ENCODE results near the gene MARCO.

MARCO gene

DNA sequence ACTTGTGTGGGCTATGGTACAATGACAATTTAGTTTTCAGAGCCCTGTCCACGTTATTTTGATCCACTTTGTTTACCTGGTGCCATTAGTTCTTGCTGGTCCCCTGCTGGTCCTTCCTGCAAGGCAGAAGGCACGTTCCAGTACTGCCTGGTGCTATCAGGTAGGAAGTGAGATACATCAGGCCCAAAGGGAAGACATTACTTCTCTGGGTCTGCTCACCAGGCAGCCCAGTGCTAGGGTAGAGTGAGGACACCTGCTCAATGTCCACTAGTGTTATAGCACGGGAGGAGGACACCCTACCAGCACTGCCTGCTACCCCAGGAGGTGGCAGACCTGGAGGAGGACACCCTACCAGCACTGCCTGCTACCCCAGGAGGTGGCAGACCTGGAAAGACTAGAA, 23.7 kb downstream of the MARCO start:
- H3K36me3 ChIP-seq (ENCODE audit: control insufficient read depth in 2 of 2, insufficient read depth in 2 of 2, low read length in 2 of 2): no peaks in the 10 kb centered on the region
- H3K4me1 ChIP-seq (ENCODE audit: control insufficient read depth, insufficient read depth, low read length): no peaks in the 10 kb centered on the region
- H3K4me3 ChIP-seq (ENCODE audit: low read length in 2 of 2): no peak overlapping the region
- H3K27me3 ChIP-seq (ENCODE audit: control insufficient read depth in 1 of 2, insufficient read depth in 2 of 2, low read length in 2 of 2): peaks cover 0 to 7% of the 10 kb centered on the region in 2 donors
- no peak overlapping the region for H3K9ac ChIP-seq (ENCODE audit: low read length in 2 of 2)
- peaks cover 0 to 5% of the 10 kb centered on the region in 2 donors for H3K9me3 ChIP-seq (ENCODE audit: control insufficient read depth in 2 of 2, low read length in 2 of 2)
- no peak overlapping the region for H3K27ac ChIP-seq (ENCODE audit: low read length)

DNA sequence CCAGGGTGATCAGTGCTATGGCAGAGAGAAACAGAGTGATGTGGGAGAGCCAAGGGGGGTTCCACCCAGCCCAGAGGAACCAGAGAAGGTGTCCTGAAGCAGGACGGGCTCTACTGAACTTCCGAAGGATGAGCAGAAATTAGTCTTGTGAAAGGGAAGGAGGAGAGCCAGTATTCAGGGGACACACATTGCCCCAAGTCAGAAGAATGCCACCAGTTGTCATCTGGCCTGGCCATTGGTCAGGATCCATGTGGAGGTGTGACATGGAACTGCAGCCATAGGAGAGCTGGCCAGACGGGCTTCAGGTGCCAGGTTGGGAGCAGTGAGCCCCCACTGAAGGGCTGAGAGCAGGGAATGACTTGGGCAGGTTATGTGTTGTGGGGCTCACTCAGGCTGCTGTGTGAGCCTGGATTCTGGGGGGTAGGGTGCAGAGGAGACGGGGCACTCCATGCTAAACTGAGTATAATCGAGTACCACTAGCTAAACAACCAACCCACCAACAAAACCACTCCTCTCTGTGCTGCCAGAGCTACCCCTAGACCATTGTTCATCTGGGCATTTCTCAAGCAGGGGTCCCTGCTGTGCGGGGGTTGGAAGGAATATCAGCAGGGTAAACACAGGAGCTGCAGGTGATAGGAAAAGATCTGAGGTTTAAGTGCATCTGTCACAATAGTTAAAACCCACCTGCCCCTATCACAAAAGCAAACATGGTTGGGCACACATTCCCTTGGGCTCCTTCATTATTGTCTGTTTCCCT, 25.3 kb downstream of the MARCO start:
- H3K27ac ChIP-seq (ENCODE audit: low read length): no peak overlapping the region
- no peaks in the 10 kb centered on the region for H3K4me1 ChIP-seq (ENCODE audit: control insufficient read depth, insufficient read depth, low read length)

DNA sequence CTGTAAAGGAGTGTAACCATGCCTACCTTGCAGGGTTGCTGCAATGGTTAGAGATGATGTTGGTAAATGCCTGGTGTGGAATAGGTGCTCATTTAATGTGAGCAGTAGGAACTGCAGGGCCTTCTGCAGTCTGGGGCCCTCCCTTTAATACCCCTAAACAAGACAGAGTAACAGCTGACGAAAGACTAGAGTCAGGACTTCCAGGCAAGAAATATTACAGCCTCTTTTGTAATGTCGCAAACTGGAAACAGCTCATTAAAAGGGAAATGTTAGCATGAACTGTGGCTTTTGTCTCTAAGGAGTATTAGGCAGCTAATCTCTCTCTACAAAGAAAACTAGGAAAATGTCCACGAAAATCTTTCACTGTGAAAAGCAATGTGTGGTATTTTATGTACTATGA, 26.0 kb downstream of the MARCO start:
- H3K4me3 ChIP-seq (ENCODE audit: low read length in 2 of 2): no peak overlapping the region
- no peak overlapping the region for H3K9ac ChIP-seq (ENCODE audit: low read length in 2 of 2)
- H3K36me3 ChIP-seq (ENCODE audit: control insufficient read depth in 2 of 2, insufficient read depth in 2 of 2, low read length in 2 of 2): no peaks in the 10 kb centered on the region
- H3K9me3 ChIP-seq (ENCODE audit: control insufficient read depth in 2 of 2, low read length in 2 of 2): peaks cover 0 to 5% of the 10 kb centered on the region in 2 donors
- no peaks in the 10 kb centered on the region for H3K4me1 ChIP-seq (ENCODE audit: control insufficient read depth, insufficient read depth, low read length)
- H3K27ac ChIP-seq (ENCODE audit: low read length): no peak overlapping the region
- peaks cover 0 to 7% of the 10 kb centered on the region in 2 donors for H3K27me3 ChIP-seq (ENCODE audit: control insufficient read depth in 1 of 2, insufficient read depth in 2 of 2, low read length in 2 of 2)

More for the DNA sequence above, 25.3 kb downstream of the MARCO start:
- Histone ChIP-seq H3K4me3 (ENCODE audit: low read length in 2 of 2) (no peak overlapping the region), H3K9ac (ENCODE audit: low read length in 2 of 2) (no peak overlapping the region), H3K9me3 (ENCODE audit: control insufficient read depth in 2 of 2, low read length in 2 of 2) (peaks cover 0 to 5% of the 10 kb centered on the region in 2 donors), H3K27me3 (ENCODE audit: control insufficient read depth in 1 of 2, insufficient read depth in 2 of 2, low read length in 2 of 2) (peaks cover 0 to 7% of the 10 kb centered on the region in 2 donors), H3K36me3 (ENCODE audit: control insufficient read depth in 2 of 2, insufficient read depth in 2 of 2, low read length in 2 of 2) (no peaks in the 10 kb centered on the region)

DNA sequence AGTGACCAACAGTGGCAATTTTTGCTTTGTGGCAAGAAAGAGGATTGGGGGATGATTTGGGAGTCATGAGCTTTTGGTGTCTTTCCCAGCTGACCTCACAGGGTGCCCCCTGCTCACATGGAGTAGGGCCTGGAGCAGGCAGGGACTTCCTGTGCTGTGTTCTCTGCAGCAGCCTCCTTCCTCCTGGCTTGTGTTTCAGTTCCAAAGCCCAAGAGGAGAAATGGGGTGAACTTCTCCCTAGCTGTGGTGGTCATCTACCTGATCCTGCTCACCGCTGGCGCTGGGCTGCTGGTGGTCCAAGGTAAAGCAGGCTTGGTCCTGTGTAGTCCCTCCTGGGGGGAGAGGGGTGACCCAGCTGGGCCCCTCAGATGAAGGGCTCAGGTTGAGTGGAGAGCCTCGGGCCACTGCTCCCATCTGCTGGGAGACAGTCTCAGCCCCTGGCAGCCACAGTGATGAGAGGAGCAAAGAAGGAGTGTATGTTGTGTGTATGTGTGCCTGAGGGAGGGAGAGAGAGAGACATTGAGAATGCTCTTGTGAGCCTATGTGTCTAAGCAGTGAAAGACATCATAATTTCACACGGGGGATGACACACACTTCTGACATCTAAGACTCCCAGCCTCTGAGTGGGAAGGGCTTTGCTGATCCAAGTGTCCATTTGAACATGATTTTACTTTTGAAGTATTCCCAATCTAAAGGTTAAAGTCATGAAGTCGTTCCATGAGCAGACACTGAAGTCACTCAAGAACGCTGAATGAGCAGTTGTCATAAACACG, 27.2 kb downstream of the MARCO start:
- no peak overlapping the region for H3K4me3 ChIP-seq (ENCODE audit: low read length in 2 of 2)
- no peaks in the 10 kb centered on the region for H3K4me1 ChIP-seq (ENCODE audit: control insufficient read depth, insufficient read depth, low read length)
- H3K27me3 ChIP-seq (ENCODE audit: control insufficient read depth in 1 of 2, insufficient read depth in 2 of 2, low read length in 2 of 2): peaks cover 0 to 7% of the 10 kb centered on the region in 2 donors
- no peak overlapping the region for H3K27ac ChIP-seq (ENCODE audit: low read length)
- no peaks in the 10 kb centered on the region for H3K36me3 ChIP-seq (ENCODE audit: control insufficient read depth in 2 of 2, insufficient read depth in 2 of 2, low read length in 2 of 2)
- H3K9me3 ChIP-seq (ENCODE audit: control insufficient read depth in 2 of 2, low read length in 2 of 2): peaks cover 0 to 5% of the 10 kb centered on the region in 2 donors
- H3K9ac ChIP-seq (ENCODE audit: low read length in 2 of 2): no peak overlapping the region

DNA sequence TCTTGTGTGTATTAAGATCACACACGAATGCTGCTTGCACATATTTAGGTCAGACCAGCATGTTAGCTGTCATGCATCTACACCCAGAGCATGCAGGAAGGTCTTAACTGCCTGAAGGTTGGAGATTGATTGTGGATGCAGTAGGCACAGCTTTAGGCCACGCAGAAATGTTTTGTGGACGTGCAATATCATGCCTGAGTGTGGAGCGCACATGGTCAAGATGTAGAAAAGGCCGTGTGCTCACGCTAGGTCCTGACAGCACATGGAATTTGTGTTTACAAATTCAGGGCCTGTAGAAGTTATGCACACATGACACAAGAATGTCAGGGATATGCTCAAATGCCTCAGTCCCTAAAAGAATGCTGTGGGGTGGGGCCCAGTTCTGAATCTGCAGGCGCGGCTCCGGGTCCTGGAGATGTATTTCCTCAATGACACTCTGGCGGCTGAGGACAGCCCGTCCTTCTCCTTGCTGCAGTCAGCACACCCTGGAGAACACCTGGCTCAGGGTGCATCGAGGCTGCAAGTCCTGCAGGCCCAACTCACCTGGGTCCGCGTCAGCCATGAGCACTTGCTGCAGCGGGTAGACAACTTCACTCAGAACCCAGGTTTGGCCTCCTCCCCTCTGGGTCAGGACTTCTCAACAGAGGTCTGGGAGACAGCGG, 27.9 kb downstream of the MARCO start:
- peaks cover 0 to 11% of the 10 kb centered on the region in 2 donors for H3K27me3 ChIP-seq (ENCODE audit: control insufficient read depth in 1 of 2, insufficient read depth in 2 of 2, low read length in 2 of 2)
- no peaks in the 10 kb centered on the region for H3K36me3 ChIP-seq (ENCODE audit: control insufficient read depth in 2 of 2, insufficient read depth in 2 of 2, low read length in 2 of 2)
- H3K4me3 ChIP-seq (ENCODE audit: low read length in 2 of 2): no peak overlapping the region
- H3K9me3 ChIP-seq (ENCODE audit: control insufficient read depth in 2 of 2, low read length in 2 of 2): peaks cover 0 to 5% of the 10 kb centered on the region in 2 donors
- no peak overlapping the region for H3K9ac ChIP-seq (ENCODE audit: low read length in 2 of 2)
- no peaks in the 10 kb centered on the region for H3K4me1 ChIP-seq (ENCODE audit: control insufficient read depth, insufficient read depth, low read length)
- no peak overlapping the region for H3K27ac ChIP-seq (ENCODE audit: low read length)

DNA sequence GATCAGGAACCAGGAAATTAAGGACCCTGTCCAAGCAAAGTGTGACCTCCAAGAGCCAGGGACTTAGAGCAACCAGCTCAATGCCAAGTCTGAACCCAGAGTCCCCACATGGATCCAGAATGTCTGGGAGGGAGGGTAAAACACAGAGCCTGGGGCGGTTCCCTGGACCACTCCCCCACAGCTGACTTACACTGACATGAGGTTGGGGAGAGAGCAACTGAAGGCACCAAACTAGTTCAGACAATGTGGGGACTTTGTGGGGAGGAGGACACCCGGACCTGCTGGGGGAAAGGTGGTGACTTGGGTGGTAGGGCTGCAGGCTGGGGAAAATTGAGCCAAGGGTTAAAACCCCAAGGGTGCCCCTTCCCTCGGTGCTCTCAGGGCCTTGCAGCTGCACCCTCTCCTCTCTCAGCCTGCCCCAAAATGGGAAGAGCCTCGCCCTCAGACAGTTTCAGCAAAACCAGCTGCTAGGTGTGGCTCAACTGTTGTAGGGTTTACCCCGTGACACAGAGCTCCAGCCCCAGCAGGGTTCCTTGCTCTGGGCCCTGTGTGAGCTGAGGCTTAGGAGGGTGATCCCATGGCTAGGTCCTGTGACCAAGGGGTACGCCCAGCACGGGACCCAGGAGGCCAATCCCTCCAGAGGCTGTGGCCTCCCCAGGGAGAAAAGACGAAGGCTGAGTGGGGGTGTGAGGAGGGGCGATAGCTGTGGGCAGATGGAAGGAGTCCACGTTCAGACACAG, 28.6 kb downstream of the MARCO start:
- Histone ChIP-seq H3K4me1 (ENCODE audit: control insufficient read depth, insufficient read depth, low read length) (no peaks in the 10 kb centered on the region), H3K9me3 (ENCODE audit: control insufficient read depth in 2 of 2, low read length in 2 of 2) (peaks cover 0 to 5% of the 10 kb centered on the region in 2 donors), H3K27me3 (ENCODE audit: control insufficient read depth in 1 of 2, insufficient read depth in 2 of 2, low read length in 2 of 2) (peaks cover 0 to 11% of the 10 kb centered on the region in 2 donors), H3K27ac (ENCODE audit: low read length) (no peak overlapping the region), H3K36me3 (ENCODE audit: control insufficient read depth in 2 of 2, insufficient read depth in 2 of 2, low read length in 2 of 2) (no peaks in the 10 kb centered on the region), H3K4me3 (ENCODE audit: low read length in 2 of 2) (no peak overlapping the region), H3K9ac (ENCODE audit: low read length in 2 of 2) (no peak overlapping the region)

DNA sequence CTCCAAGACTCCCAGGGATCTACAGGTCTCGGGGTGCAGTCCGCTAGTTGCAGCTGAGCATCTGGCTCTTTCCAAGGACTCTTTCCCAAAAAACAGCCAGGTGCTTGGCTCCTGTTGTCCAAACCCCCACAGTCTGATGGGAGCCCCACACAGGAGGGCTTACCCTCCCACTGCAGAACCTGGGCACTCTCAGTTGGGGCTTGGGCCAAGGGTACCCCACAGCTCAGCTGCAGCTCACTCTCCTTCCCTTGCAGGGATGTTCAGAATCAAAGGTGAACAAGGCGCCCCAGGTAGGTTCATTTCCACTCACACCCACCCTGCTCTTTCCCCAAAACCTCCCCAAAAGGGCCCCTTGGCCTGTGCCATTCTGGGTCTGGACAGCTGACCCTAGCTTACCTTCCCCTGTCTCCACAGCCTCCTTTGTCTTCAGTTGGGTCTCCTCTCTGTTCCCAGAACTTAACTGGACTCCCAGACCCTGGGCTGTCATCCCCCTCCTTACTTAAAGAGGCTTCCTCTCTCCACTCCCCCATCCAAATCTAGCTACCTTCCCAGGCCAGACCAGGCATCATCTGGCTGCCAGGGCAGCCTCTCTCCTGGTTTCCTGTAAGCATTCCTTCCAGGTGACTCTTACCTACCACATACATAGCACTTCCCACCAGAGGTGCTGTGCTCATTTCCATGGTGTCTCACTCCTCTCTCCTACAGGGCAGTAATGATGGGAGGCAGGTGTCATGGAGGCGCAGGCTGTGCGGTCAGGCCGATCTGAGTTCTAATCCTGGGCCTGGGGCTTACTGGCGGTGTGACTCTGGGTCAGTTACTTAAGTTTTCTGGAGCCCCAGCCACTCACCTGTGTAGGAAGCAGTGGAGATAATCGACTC, 29.5 kb downstream of the MARCO start:
- H3K36me3 ChIP-seq (ENCODE audit: control insufficient read depth in 2 of 2, insufficient read depth in 2 of 2, low read length in 2 of 2): no peaks in the 10 kb centered on the region
- H3K9ac ChIP-seq (ENCODE audit: low read length in 2 of 2): no peak overlapping the region
- H3K27me3 ChIP-seq (ENCODE audit: control insufficient read depth in 1 of 2, insufficient read depth in 2 of 2, low read length in 2 of 2): peaks cover 0 to 10% of the 10 kb centered on the region in 2 donors
- H3K9me3 ChIP-seq (ENCODE audit: control insufficient read depth in 2 of 2, low read length in 2 of 2): peaks cover under 1 to 7% of the 10 kb centered on the region in 2 donors
- no peak overlapping the region for H3K4me3 ChIP-seq (ENCODE audit: low read length in 2 of 2)
- no peak overlapping the region for H3K27ac ChIP-seq (ENCODE audit: low read length)
- H3K4me1 ChIP-seq (ENCODE audit: control insufficient read depth, insufficient read depth, low read length): no peaks in the 10 kb centered on the region

DNA sequence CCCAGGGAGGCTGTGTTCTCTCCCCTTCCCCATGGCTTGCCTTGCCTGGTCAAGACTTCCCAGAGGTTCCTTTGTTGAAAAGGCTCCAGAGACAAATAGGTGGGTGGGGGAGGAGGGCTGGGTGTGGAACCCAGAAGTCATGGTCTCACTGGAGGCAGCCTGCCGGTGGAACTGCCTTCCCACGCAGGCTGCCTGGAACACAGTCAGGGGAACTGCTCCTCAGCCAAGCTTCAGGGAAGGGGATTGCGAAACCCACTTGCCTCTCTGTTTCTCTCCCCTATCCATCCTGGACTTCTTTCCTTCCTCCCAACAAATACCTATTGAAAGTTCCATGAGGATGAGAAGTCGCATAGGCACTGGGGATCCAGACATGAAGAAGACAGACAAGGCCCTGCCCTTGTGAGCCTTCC, 31.6 kb downstream of the MARCO start:
- Histone ChIP-seq H3K27ac (ENCODE audit: low read length) (no peak overlapping the region), H3K4me3 (ENCODE audit: low read length in 2 of 2) (no peak overlapping the region), H3K27me3 (ENCODE audit: control insufficient read depth in 1 of 2, insufficient read depth in 2 of 2, low read length in 2 of 2) (peaks cover 0 to 4% of the 10 kb centered on the region in 2 donors), H3K9me3 (ENCODE audit: control insufficient read depth in 2 of 2, low read length in 2 of 2) (peaks cover 4 to 14% of the 10 kb centered on the region in 2 donors), H3K9ac (ENCODE audit: low read length in 2 of 2) (no peak overlapping the region), H3K36me3 (ENCODE audit: control insufficient read depth in 2 of 2, insufficient read depth in 2 of 2, low read length in 2 of 2) (no peaks in the 10 kb centered on the region), H3K4me1 (ENCODE audit: control insufficient read depth, insufficient read depth, low read length) (no peaks in the 10 kb centered on the region)

DNA sequence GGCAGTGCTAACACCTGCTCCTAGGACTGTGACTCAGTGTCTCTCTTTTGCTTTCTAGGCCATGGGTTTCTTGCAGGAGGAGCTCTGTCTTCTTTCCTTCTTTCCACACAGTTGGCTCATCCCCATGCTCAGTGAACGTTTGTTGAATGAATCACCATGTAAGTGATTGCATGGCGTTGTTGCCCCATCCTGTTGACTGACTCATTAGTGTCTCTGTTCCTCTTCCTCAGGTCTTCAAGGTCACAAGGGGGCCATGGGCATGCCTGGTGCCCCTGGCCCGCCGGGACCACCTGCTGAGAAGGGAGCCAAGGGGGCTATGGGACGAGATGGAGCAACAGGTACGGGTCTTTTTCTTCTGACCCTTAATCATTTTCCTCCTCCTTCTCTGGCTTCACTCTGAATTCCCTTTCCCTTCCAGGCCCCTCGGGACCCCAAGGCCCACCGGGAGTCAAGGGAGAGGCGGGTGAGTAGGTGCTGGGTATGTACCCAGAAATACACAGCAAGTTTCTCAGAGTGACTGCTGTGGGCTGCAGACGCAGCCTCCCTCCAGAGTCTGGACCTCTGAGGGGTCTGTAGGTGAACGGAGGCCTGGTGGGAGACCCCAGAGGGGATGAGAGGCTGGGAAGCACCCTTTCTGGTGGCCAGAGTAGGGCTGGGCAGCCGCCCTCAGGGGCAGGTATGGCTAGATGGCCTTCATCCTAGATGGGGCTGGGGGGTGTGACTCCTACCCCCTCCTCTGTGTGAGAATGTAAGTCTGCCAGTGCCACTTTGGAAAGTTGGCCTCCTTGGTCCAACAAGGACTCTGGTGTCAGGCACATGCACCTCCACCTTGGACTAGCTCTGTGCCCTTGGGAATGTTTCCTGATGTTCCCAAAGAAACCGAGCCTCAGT, 32.4 kb downstream of the MARCO start:
- no peak overlapping the region for H3K9ac ChIP-seq (ENCODE audit: low read length in 2 of 2)
- H3K4me3 ChIP-seq (ENCODE audit: low read length in 2 of 2): no peak overlapping the region
- no peak overlapping the region for H3K27ac ChIP-seq (ENCODE audit: low read length)
- peaks cover 0 to 4% of the 10 kb centered on the region in 2 donors for H3K27me3 ChIP-seq (ENCODE audit: control insufficient read depth in 1 of 2, insufficient read depth in 2 of 2, low read length in 2 of 2)
- H3K4me1 ChIP-seq (ENCODE audit: control insufficient read depth, insufficient read depth, low read length): no peaks in the 10 kb centered on the region
- H3K36me3 ChIP-seq (ENCODE audit: control insufficient read depth in 2 of 2, insufficient read depth in 2 of 2, low read length in 2 of 2): no peaks in the 10 kb centered on the region
- peaks cover 4 to 13% of the 10 kb centered on the region in 2 donors for H3K9me3 ChIP-seq (ENCODE audit: control insufficient read depth in 2 of 2, low read length in 2 of 2)

Measured in stomach smooth muscle (tissue), 2 donors.